Frontal cortex (tissue), 4 donors: ENCODE data around the gene TBC1D10B. TPM values are rescaled to one million over a fixed set of nuclear protein-coding genes. Genes with fewer than 3 reads are reported as not detected.
"Not testable (repeated sequence)": the region's sequence is repeated elsewhere in the genome, so short reads cannot be mapped to it uniquely, and the experiment has no call there.

Experiments used
- DNase-seq, 2 donors: peaks; one replicate each; pipeline ENCODE4 v3.0.0; 2012; ENCODE audit warnings: low spot score in 2 of 2
- FAIRE-seq: peaks from 2 replicates; lab custom pipeline; 2012; peaks lifted over from hg19 to GRCh38; lab: Jason Lieb, UNC
- total RNA-seq: library from RNA; depleted of rRNA; stranded (reverse); fragments of >200 nt; gene quantifications from one replicate; pipeline ENCODE4 v1.2.3, GENCODE V29; 2014
- donor health status: control.
- donor health status: control.
- donor health status: control.

TBC1D10B gene
- total RNA-seq, 1 donor from 2014 or later, result 25.3 TPM

GRCh38 chr16:30398661-30399434 lies 28.6 kb upstream of the TBC1D10B start:
- DNase-seq (no peak), FAIRE-seq (no peak)

DNA sequence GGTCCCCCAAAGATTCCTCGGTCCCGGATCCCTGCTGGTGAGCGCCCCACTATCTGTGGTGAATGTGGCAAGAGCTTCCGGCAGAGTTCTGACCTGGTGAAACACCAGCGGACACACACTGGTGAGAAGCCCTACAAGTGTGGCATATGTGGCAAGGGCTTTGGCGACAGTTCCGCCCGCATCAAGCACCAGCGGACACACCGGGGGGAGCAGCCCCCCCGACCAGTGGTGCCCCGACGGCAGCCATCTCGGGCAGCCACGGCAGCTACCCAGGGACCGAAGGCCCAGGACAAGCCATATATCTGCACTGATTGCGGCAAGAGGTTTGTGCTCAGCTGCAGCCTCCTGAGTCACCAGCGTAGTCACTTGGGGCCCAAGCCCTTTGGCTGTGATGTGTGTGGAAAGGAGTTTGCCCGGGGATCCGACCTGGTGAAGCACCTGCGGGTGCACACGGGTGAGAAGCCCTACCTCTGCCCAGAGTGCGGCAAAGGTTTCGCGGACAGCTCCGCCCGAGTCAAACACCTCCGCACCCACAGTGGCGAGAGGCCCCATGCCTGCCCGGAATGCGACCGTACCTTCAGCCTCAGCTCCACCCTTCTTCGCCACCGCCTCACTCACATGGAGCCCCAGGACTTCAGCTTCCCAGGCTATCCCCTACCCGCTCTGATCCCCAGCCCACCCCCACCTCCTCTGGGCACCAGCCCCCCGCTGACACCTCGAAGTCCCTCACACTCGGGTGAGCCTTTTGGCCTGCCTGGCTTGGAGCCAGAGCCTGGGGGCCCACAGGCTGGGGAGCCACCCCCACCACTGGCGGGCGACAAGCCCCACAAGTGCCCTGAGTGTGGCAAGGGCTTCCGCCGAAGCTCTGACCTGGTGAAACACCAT lies 27.7 kb upstream of the TBC1D10B start:
- FAIRE-seq (no peak), DNase-seq (no peak)

DNA sequence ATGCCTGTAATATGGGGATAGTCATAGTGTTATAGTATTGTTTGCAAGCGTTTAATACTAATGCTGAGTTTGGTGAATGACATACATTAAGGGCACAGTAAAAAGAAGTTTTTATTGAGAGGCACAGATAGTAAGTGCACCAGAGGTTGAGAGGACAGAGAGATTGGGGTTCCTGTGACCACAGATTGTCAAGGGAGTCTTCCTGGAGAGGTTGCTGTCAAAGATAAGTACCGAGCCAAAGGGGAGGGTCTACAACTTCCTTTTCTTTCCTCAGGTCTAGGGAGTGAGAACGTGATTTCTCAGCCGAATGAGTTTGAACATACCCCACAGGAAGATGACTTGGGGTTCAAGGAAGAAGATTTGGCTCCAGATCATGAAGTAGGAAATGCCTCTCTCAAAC lies 26.8 kb upstream of the TBC1D10B start:
- DNase-seq (no peak), FAIRE-seq (no peak)

DNA sequence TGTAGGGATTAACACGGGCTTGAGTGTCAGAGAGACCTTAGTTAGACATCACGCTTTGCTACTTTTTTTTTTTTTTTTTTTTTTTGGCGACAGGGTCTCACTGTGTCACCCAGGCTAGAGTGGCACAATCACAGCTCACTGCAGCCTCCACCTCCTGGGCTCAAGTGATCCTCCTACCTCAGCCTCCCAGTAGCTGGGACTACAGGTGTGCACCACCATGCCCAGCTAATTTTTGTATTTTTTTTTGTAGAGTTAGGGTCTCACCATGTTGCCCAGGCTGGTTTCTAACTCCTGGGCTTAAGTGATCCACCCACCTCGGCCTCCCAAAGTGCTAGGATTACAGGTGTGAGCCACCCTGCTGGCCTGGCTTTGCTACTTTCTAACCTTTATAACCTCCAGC lies 26.3 kb upstream of the TBC1D10B start:
- FAIRE-seq, DNase-seq: not testable (repeated sequence)

GRCh38 chr16:30395992-30396585 lies 25.8 kb upstream of the TBC1D10B start:
- DNase-seq (no peak), FAIRE-seq (no peak)

GRCh38 chr16:30395155-30395991 lies 25.1 kb upstream of the TBC1D10B start, which contains the start of gene ZNF48:
Gene ZNF48 (plus strand): TSS chr16:30395420. CDS start chr16:30395795, 375 bp downstream.
- DNase-seq (peak; percentile 94 to 96), FAIRE-seq (no peak)

- FAIRE-seq (no peak), DNase-seq (no peak)
Observed at GRCh38 chr16:30394592-30395154, 24.4 kb upstream of the TBC1D10B start.

DNA sequence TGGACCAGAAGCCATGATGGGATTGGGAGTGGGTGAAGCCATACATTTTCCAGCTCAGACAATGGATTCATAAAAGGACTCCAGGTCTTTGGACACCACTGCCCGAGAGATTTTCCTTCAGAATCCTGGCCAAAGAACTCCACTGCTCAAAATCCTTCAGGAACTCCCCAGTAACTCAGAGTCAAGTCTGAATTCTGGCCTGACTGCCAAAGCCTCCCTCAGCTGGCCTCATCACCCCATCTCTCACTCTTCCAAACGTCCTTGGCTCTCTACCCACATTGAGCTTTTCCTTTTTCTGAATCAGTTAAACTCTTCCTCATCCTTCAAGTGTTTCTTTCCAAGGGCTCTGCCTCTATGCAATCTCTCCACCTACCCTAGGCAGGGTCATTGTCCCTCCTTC lies 13.2 kb upstream of the TBC1D10B start:
- DNase-seq, result no peak
- no peak for FAIRE-seq

DNA sequence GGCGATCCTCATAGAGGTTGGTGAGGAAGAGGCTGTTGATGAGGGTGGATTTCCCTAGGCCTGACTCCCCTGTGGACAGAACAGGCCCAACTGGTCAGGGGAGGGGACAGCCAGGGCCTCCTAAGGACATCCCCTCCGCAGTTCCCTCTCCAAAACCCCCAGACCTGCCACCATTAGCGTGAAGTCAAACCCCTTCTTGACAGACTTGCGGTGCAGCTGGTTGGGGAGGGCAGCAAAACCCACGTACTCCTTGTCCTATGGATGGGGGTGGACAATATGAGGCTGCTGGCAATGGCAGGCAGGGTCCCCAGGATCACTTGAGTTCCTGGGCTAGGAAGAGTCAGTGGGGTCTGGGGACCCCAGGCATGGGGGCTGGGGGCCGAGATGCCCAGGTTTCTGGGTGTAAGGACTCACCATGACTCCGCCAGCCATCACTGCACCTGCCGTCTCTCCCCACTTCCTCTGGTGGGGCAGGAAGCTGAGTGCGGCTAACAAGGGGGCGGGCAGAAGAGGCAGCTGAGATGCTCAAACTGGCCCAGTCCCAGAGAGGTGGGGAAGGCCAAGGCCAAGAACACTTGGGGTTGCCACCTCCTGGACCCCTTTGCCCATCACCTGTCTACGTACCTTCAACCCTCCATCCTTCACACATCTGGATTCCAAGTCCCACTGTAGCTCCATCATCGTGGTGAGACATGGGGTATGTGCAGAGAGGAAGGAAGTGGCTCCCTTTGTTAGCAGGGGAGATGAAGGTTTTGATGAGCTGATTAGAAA lies 12.0 kb upstream of the TBC1D10B start, which contains the start of gene SEPTIN1:
Gene SEPTIN1, minus strand, starts transcription at position 451 of the 771 bp plus-strand sequence. Its CDS starts 19 bp downstream, at position 432.
- no peak for DNase-seq
- FAIRE-seq, result no peak

DNA sequence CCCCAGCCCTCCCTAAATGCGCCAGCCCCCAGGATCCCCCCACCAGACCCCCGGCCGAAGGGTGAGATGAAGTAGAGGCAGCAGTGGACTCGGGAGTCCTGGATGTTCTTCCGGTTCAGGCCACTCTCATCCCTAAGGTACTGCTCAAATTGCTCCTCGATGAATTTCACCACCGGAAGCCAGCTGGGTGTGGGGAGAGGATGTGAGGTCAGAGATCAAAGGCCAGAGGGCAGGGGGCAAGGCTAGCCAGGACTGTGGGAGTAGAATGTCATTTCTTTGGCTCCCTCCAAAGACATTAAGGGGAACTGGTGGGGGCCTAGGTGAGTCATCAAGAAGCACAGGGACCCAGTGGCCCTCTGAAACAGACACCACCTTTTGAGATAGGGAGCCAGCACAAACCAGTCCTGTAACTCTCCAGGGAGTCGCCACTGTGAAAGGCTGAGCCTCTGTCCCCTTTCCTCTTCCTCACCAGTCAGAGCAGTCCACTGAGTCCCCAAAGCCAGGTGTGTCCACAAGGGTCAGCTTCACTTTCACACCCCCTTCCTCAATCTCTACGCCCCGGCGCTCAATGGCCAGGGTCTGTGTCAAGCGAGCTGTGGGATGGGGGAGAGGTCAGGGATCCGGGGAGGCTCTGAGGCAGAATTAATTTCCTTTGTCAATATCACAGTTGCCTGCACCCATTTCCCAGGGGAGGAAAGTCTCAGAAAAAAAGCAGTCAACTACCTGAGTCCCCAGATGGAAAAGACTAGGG lies 11.2 kb upstream of the TBC1D10B start:
- FAIRE-seq, result no peak
- no peak for DNase-seq

DNA sequence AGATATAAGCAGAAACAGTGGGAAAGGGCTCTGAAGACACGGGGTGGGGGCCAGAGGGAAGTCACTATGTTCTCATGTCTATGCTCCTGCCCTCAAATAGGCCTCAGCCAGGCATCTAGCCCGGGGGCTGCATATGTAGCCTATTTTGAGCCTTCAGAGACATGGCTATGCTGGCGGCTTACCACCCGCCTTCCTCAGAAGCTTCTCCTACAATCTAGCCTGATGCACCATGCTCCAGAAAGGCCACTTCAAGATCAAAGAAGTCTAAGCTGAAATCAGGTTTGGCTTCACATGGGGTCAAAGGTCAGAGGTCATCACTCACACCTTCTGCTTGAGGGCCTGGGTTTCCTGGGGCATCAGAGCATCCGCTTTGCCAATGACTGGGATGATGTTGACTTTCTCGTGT lies 10.5 kb upstream of the TBC1D10B start:
- FAIRE-seq (no peak), DNase-seq (no peak)

- no peak for FAIRE-seq
Observed at GRCh38 chr16:30380072-30380802, 9.9 kb upstream of the TBC1D10B start.

DNA sequence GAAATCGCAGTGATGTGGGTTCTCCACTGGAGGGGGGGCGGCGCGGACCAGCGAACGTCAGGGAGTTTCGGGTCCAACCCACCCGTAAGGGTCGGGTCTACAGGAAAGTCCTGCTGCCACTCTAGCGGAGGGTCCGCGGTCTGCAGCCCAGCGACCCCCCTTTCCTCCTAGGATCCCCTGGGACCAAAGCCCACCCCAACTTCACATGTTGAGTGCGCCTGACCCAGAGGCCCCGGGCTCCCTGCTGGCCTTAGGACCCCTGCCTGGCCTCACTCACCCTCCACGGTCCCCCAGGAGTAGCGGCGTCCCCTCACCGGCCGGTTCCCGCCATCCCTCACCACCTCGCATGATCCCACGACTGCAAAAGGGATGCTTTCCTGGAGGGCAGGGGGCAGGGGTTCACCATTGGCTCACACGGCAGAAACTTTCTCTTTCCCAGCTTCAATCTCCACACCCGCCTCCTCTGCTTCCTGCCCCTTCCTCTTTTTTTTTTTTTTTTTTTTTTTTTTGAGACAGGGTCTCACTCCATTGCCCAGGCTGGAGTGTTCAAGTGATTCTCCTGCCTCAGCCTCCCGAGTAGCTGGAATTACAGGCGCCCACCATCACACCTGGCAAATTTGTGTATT lies 9.0 kb upstream of the TBC1D10B start:
- FAIRE-seq, result no peak
- no peak for DNase-seq

More at GRCh38 chr16:30380072-30380802, 9.9 kb upstream of the TBC1D10B start:
- no peak for DNase-seq

GRCh38 chr16:30378236-30379157 lies 8.2 kb upstream of the TBC1D10B start:
- FAIRE-seq (no peak), DNase-seq (peak; percentile 96 to 99)

- DNase-seq (peak; percentile 85 to 87), FAIRE-seq (no peak)
Observed at GRCh38 chr16:30377812-30378235, 7.5 kb upstream of the TBC1D10B start.
